Caki2 (cell line): ENCODE data around the gene ZNF132. TPM values are rescaled to one million over a fixed set of nuclear protein-coding genes. Genes with fewer than 3 reads are reported as not detected.

Source experiments
- total RNA-seq: library from RNA; depleted of rRNA; stranded (reverse); fragments of >200 nt; shearing (Covaris generic); gene quantifications from 2 replicates; pipeline ENCODE4 v1.2.3, GENCODE V29; 2014; ENCODE audit warnings: low replicate concordance; rRNA removed

Gene ZNF132
- total RNA-seq, 1 experiment from 2014 or later: 4.9 TPM

Other genes starting within 250 kb of the ZNF132 start
- 61.6 and 105 TPM in 2 replicates for gene ZNF544, start 211.2 kb downstream of the ZNF132 start, total RNA-seq
- gene ZNF8, start 161.2 kb downstream of the ZNF132 start, total RNA-seq: 3.0 and 4.9 TPM in 2 replicates
- gene ERVK3-1, start 134.8 kb downstream of the ZNF132 start, total RNA-seq: 38.9 and 46.3 TPM in 2 replicates
- 2.1 and 2.3 TPM in 2 replicates for gene ZSCAN22, start 113.2 kb downstream of the ZNF132 start, total RNA-seq
- 1.1 and 1.9 TPM in 2 replicates for gene A1BG, start 86.7 kb downstream of the ZNF132 start, total RNA-seq
- 0.20 and 0.98 TPM in 2 replicates for gene ZNF497, start 77.4 kb downstream of the ZNF132 start, total RNA-seq
- 3.3 and 8.2 TPM in 2 replicates for gene ZNF837, start 59.1 kb downstream of the ZNF132 start, total RNA-seq
- gene RPS5, start 52.9 kb downstream of the ZNF132 start, total RNA-seq: 2,221 and 2,324 TPM in 2 replicates
- not detected in 2 replicates for gene RNF225, start 44.5 kb downstream of the ZNF132 start, total RNA-seq
- gene ZNF584, start 31.5 kb downstream of the ZNF132 start, total RNA-seq: 15.2 and 24.6 TPM in 2 replicates
- 6.2 and 8.3 TPM in 2 replicates for gene ZNF324B, start 11.5 kb upstream of the ZNF132 start, total RNA-seq
- 7.5 and 16.3 TPM in 2 replicates for gene ZNF324, start 26.9 kb upstream of the ZNF132 start, total RNA-seq
- 19.2 and 23.1 TPM in 2 replicates for gene ZNF446, start 36.2 kb upstream of the ZNF132 start, total RNA-seq
- 4.9 and 10.8 TPM in 2 replicates for gene SLC27A5, start 71.8 kb upstream of the ZNF132 start, total RNA-seq
- gene ZBTB45, start 79.7 kb upstream of the ZNF132 start, total RNA-seq: 8.9 and 13.5 TPM in 2 replicates
- gene TRIM28, start 103.9 kb upstream of the ZNF132 start, total RNA-seq: 542 and 662 TPM in 2 replicates
- 268 and 313 TPM in 2 replicates for gene CHMP2A, start 115.0 kb upstream of the ZNF132 start, total RNA-seq
- 194 and 247 TPM in 2 replicates for gene UBE2M, start 118.5 kb upstream of the ZNF132 start, total RNA-seq
- 2.7 and 8.6 TPM in 2 replicates for gene MZF1, start 133.2 kb upstream of the ZNF132 start, total RNA-seq